Liver (tissue), 9 donors: ENCODE data around the gene BOC. TPM values are rescaled to one million over a fixed set of nuclear protein-coding genes. Genes with fewer than 3 reads are reported as not detected.
"Not testable (repeated sequence)": the region's sequence is repeated elsewhere in the genome, so short reads cannot be mapped to it uniquely, and the experiment has no call there.

Source experiments
- DNase-seq: peaks from one replicate; pipeline ENCODE4 v3.0.0-alpha.2; 2017; ENCODE audit warnings: low spot score
- H3K27ac ChIP-seq, 2 donors: one replicate each; pipeline ENCODE4 v1.7.0; 2013; ENCODE audit warnings: inconsistent platforms in 2 of 2, low read length in 2 of 2, control low read depth in 1 of 2, low read depth in 1 of 2, mild to moderate bottlenecking in 1 of 2
- H3K27me3 ChIP-seq, 4 donors: one replicate each; pipeline versions ENCODE4 v1.6.1 to v1.7.0; 2013; ENCODE audit warnings: low read length in 3 of 4, inconsistent platforms in 1 of 4, mild to moderate bottlenecking in 1 of 4, moderate library complexity in 1 of 4; ENCODE audit not compliant: control insufficient read depth in 4 of 4, insufficient read depth in 4 of 4
- H3K36me3 ChIP-seq, 4 donors: one replicate each; pipeline versions ENCODE4 v1.6.1 to v1.7.0; 2013; ENCODE audit warnings: low read length in 3 of 4, mild to moderate bottlenecking in 3 of 4, low read depth in 1 of 4, moderate library complexity in 1 of 4; ENCODE audit not compliant: control insufficient read depth in 4 of 4, insufficient read depth in 3 of 4
- H3K4me1 ChIP-seq, 4 donors: one replicate each; pipeline versions ENCODE4 v1.6.1 to v1.7.0; 2013; ENCODE audit warnings: low read length in 3 of 4, mild to moderate bottlenecking in 3 of 4, moderate library complexity in 1 of 4; ENCODE audit not compliant: control insufficient read depth in 4 of 4, insufficient read depth in 4 of 4
- H3K4me3 ChIP-seq, 3 donors: one replicate each; pipeline versions ENCODE4 v1.6.1 to v1.7.0; 2013; ENCODE audit warnings: low read length in 3 of 3, control low read depth in 1 of 3, low read depth in 1 of 3, mild to moderate bottlenecking in 1 of 3
- H3K9ac ChIP-seq, 2 donors: one replicate each; pipeline ENCODE4 v1.7.0; 2013; ENCODE audit warnings: low read length in 2 of 2, mild to moderate bottlenecking in 2 of 2, moderate library complexity in 2 of 2, control low read depth in 1 of 2, low read depth in 1 of 2
- H3K9me3 ChIP-seq, 4 donors: one replicate each; pipeline versions ENCODE4 v1.6.1 to v1.7.0; 2013; ENCODE audit warnings: low read length in 3 of 4; ENCODE audit not compliant: control insufficient read depth in 4 of 4
- FOXA1 ChIP-seq: IDR thresholded peaks from 2 replicates; pipeline ENCODE4 v1.6.1; 2016; ENCODE audit warnings: antibody characterized with exemption
- FOXA2 ChIP-seq: IDR thresholded peaks from 2 replicates; pipeline ENCODE4 v1.6.1; 2016; ENCODE audit warnings: antibody characterized with exemption
- GABPA ChIP-seq, 2 donors: IDR thresholded peaks in 1 of 2; conservative IDR thresholded peaks in 1 of 2; 2 replicates each; pipeline ENCODE4 v1.6.1; 2016; ENCODE audit warnings: antibody characterized with exemption in 2 of 2, mild to moderate bottlenecking in 1 of 2, moderate library complexity in 1 of 2
- HNF4A ChIP-seq, 2 donors: conservative IDR thresholded peaks; 2 replicates each; pipeline ENCODE4 v1.6.1; 2016; ENCODE audit warnings: antibody characterized with exemption in 2 of 2, mild to moderate bottlenecking in 2 of 2
- JUND ChIP-seq, 2 donors: IDR thresholded peaks; 2 replicates each; pipeline ENCODE4 v1.6.1; 2016; ENCODE audit warnings: antibody characterized with exemption in 2 of 2
- NR2F2 ChIP-seq: IDR thresholded peaks from 2 replicates; pipeline ENCODE4 v1.6.1; 2016; ENCODE audit warnings: antibody characterized with exemption
- SP1 ChIP-seq: IDR thresholded peaks from 2 replicates; pipeline ENCODE4 v1.6.1; 2018; ENCODE audit warnings: antibody characterized with exemption, mild to moderate bottlenecking
- TAF1 ChIP-seq: conservative IDR thresholded peaks from 2 replicates; pipeline ENCODE4 v1.6.1; 2016; ENCODE audit warnings: antibody characterized with exemption, mild to moderate bottlenecking
- YY1 ChIP-seq: IDR thresholded peaks from 2 replicates; pipeline ENCODE4 v1.6.1; 2016; ENCODE audit warnings: antibody characterized with exemption, mild to moderate bottlenecking
- WGBS: extraction: QIAGEN DNeasy Blood & Tissue Kit; methylation state at CpG from one replicate; pipeline ENCODE4 v1.1.7; 2013; 5-methylcytosine and 5-hydroxymethylcytosine counted together
- polyA plus RNA-seq, 2 donors: library from polyadenylated mRNA; stranded (reverse) in 1 of 2; unstranded in 1 of 2; fragments of 200-250 nt in 1 of 2; fragments of >200 nt in 1 of 2; fragmentation: Nextera tagmentation in 1 of 2; extraction: Ambion mirVana in 1 of 2; gene quantifications; one replicate each; pipeline versions ENCODE4 v1.2.1 to v1.2.3, GENCODE V29; 2013 to 2015
- total RNA-seq, 2 donors: library from RNA; depleted of rRNA; stranded (reverse); fragments of >200 nt; gene quantifications; one replicate each; pipeline ENCODE4 v1.2.3, GENCODE V29; 2014
- TF ChIP-seq, protein P1 (sequence below): IDR thresholded peaks from 2 replicates; pipeline ENCODE4 v1.6.1; 2016; ENCODE audit warnings: antibody characterized with exemption, mild to moderate bottlenecking
- TF ChIP-seq, protein P2 (sequence below): IDR thresholded peaks from 2 replicates; pipeline ENCODE4 v1.6.1; 2016; ENCODE audit warnings: antibody characterized with exemption
- TF ChIP-seq, protein P3 (sequence below): fragments of 150-350 bp; IDR thresholded peaks from 2 replicates; pipeline ENCODE4 v1.5.1; 2017; ENCODE audit warnings: improper control_type of control experiment, low read depth, low read length; ENCODE audit not compliant: missing input control
- TF ChIP-seq, protein P4 (sequence below): IDR thresholded peaks from 2 replicates; pipeline ENCODE4 v1.6.1; 2016; ENCODE audit warnings: antibody characterized with exemption
- donor health status: healthy.
- donor health status: healthy.
- donor health status: healthy.
- donor health status: healthy.
- donor health status: healthy.

Gene BOC
- total and polyA plus RNA-seq, 4 donors: 0.31 to 1.5 (median 0.65) TPM; not detected in 1

DNA sequence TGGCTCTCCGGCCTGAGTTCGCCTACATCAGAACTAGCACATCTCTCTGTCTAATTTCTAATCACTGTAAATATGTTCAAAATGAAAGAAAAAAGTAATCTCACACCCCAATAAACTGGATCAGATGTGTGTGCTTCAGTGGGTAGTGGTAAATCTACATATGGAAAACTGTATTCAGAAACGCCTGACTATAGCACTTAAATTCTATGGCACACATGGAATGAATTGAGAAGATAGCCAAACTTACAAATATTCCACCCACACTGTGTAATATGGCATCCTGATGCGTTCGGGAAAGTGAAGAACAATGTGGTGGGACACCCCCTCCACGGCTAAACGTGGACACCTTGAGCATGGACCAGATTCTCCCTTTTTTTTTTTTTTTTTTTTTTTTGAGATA is 40.6 kb upstream of the BOC start:
- H3K4me1 ChIP-seq: no peaks in the 10 kb centered on the region
- H3K27ac ChIP-seq: no peak overlapping the region
- H3K27me3 ChIP-seq: no peaks in the 10 kb centered on the region
- H3K9ac ChIP-seq: no peak overlapping the region
- TF ChIP-seq, protein P1, sequence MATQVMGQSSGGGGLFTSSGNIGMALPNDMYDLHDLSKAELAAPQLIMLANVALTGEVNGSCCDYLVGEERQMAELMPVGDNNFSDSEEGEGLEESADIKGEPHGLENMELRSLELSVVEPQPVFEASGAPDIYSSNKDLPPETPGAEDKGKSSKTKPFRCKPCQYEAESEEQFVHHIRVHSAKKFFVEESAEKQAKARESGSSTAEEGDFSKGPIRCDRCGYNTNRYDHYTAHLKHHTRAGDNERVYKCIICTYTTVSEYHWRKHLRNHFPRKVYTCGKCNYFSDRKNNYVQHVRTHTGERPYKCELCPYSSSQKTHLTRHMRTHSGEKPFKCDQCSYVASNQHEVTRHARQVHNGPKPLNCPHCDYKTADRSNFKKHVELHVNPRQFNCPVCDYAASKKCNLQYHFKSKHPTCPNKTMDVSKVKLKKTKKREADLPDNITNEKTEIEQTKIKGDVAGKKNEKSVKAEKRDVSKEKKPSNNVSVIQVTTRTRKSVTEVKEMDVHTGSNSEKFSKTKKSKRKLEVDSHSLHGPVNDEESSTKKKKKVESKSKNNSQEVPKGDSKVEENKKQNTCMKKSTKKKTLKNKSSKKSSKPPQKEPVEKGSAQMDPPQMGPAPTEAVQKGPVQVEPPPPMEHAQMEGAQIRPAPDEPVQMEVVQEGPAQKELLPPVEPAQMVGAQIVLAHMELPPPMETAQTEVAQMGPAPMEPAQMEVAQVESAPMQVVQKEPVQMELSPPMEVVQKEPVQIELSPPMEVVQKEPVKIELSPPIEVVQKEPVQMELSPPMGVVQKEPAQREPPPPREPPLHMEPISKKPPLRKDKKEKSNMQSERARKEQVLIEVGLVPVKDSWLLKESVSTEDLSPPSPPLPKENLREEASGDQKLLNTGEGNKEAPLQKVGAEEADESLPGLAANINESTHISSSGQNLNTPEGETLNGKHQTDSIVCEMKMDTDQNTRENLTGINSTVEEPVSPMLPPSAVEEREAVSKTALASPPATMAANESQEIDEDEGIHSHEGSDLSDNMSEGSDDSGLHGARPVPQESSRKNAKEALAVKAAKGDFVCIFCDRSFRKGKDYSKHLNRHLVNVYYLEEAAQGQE: no peak
- TF ChIP-seq, protein P2, sequence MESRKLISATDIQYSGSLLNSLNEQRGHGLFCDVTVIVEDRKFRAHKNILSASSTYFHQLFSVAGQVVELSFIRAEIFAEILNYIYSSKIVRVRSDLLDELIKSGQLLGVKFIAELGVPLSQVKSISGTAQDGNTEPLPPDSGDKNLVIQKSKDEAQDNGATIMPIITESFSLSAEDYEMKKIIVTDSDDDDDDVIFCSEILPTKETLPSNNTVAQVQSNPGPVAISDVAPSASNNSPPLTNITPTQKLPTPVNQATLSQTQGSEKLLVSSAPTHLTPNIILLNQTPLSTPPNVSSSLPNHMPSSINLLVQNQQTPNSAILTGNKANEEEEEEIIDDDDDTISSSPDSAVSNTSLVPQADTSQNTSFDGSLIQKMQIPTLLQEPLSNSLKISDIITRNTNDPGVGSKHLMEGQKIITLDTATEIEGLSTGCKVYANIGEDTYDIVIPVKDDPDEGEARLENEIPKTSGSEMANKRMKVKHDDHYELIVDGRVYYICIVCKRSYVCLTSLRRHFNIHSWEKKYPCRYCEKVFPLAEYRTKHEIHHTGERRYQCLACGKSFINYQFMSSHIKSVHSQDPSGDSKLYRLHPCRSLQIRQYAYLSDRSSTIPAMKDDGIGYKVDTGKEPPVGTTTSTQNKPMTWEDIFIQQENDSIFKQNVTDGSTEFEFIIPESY: no peak
- TF ChIP-seq JUND (IDR thresholded peaks at IDR 0.05) (no peak), YY1 (no peak), GABPA (IDR thresholded peaks at IDR 0.05 in 1 of 2, conservative IDR thresholded peaks at IDR 0.05 in 1 of 2) (no peak), SP1 (no peak)
- H3K4me3 ChIP-seq: no peak overlapping the region
- DNase-seq: no peak
- WGBS: 91% methylated on average over 7 of the region's 7 CpGs
- no peaks in the 10 kb centered on the region for H3K9me3 ChIP-seq
- H3K36me3 ChIP-seq: no peaks in the 10 kb centered on the region

DNA sequence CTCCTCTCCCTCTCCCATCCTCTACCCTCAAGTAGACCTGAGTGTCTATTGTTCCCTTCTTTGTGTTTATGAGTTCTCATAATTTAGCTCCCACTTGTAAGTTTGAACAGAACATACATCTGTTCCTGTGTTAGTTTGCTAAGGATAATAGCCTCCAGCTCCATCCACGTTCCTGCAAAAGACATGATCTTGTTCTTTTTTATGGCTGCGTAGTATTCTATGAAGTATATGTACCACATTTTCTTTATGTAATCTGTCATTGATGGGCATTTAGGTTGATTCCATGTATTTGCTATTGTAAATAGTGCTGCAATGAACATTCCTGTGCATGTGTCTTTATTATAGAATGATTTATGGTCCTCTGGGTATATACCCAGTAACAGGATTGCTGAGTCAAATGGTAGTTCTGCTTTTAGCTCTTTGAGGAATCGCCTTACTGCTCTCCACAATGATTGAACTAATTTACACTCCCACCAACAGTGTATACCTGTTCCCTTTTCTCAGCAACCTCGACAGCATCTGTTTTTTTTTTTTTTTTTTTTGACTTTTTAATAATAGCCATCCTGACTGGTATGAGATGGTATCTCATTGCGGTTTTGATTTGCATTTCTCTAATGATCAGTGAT is 39.6 kb upstream of the BOC start:
- not testable (repeated sequence) for H3K36me3 ChIP-seq, H3K27me3 ChIP-seq, H3K4me3 ChIP-seq, H3K27ac ChIP-seq, H3K9ac ChIP-seq, DNase-seq, H3K4me1 ChIP-seq, H3K9me3 ChIP-seq
- 78% methylated on average over 5 of the region's 5 CpGs for WGBS

- 87% methylated on average over 2 of the region's 2 CpGs for WGBS
- peaks cover 0 to 7% (median 0%) of the 10 kb centered on the region in 4 donors for H3K9me3 ChIP-seq
- DNase-seq: no peak
- H3K36me3 ChIP-seq: no peaks in the 10 kb centered on the region
- H3K9ac ChIP-seq: no peak overlapping the region
- no peak overlapping the region for H3K27ac ChIP-seq
- no peak overlapping the region for H3K4me3 ChIP-seq
- H3K27me3 ChIP-seq: no peaks in the 10 kb centered on the region
- no peaks in the 10 kb centered on the region for H3K4me1 ChIP-seq
- TF ChIP-seq SP1 (no peak), JUND (IDR thresholded peaks at IDR 0.05) (no peak), HNF4A (conservative IDR thresholded peaks at IDR 0.05) (no peak), GABPA (IDR thresholded peaks at IDR 0.05 in 1 of 2, conservative IDR thresholded peaks at IDR 0.05 in 1 of 2) (no peak), NR2F2 (no peak), FOXA2 (no peak), FOXA1 (no peak), TAF1 (no peak)
- TF ChIP-seq, protein P3, sequence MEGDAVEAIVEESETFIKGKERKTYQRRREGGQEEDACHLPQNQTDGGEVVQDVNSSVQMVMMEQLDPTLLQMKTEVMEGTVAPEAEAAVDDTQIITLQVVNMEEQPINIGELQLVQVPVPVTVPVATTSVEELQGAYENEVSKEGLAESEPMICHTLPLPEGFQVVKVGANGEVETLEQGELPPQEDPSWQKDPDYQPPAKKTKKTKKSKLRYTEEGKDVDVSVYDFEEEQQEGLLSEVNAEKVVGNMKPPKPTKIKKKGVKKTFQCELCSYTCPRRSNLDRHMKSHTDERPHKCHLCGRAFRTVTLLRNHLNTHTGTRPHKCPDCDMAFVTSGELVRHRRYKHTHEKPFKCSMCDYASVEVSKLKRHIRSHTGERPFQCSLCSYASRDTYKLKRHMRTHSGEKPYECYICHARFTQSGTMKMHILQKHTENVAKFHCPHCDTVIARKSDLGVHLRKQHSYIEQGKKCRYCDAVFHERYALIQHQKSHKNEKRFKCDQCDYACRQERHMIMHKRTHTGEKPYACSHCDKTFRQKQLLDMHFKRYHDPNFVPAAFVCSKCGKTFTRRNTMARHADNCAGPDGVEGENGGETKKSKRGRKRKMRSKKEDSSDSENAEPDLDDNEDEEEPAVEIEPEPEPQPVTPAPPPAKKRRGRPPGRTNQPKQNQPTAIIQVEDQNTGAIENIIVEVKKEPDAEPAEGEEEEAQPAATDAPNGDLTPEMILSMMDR: no peak
- TF ChIP-seq, protein P1: no peak
- TF ChIP-seq, protein P2: no peak
- TF ChIP-seq, protein P4, sequence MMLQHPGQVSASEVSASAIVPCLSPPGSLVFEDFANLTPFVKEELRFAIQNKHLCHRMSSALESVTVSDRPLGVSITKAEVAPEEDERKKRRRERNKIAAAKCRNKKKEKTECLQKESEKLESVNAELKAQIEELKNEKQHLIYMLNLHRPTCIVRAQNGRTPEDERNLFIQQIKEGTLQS: no peak
Observed at GRCh38 chr3:113173102-113173501, 38.3 kb upstream of the BOC start.
